NCI-H2171 (cell line): ENCODE measurements around the gene CTNS.

ENCODE experiments used
- DNase-seq: peaks from one replicate; lab custom pipeline; 2025; lab: John Stamatoyannopoulos, UW

CTNS gene

GRCh38 chr17:3636154-3636907 lies at the start of gene CTNS, which contains the start of gene SHPK:
Gene CTNS, plus strand, starts transcription at chr17:3636760. Its CDS starts 3,447 bp downstream, at chr17:3640207.
Gene SHPK, minus strand, starts transcription at chr17:3636250. Its CDS starts 31 bp downstream, at chr17:3636219.
- peak; percentile 94 for DNase-seq

GRCh38 chr17:3589784-3590183 lies 46.8 kb upstream of the CTNS start:
- no peak for DNase-seq

- no peak for DNase-seq
Observed at GRCh38 chr17:3590231-3590630, 46.3 kb upstream of the CTNS start.

GRCh38 chr17:3590768-3591167 lies 45.8 kb upstream of the CTNS start:
- no peak for DNase-seq

- no peak for DNase-seq
Observed at GRCh38 chr17:3592216-3592860, 44.2 kb upstream of the CTNS start.

GRCh38 chr17:3593384-3593783 lies 43.2 kb upstream of the CTNS start:
- DNase-seq = no peak

- no peak for DNase-seq
Observed at GRCh38 chr17:3594051-3594800, 42.3 kb upstream of the CTNS start.

- DNase-seq = no peak
Observed at GRCh38 chr17:3594976-3595375, 41.6 kb upstream of the CTNS start.

GRCh38 chr17:3596804-3597464 lies 39.6 kb upstream of the CTNS start:
- no peak for DNase-seq

- no peak for DNase-seq
Observed at GRCh38 chr17:3598078-3598477, 38.5 kb upstream of the CTNS start.

- no peak for DNase-seq
Observed at GRCh38 chr17:3600529-3601205, 35.9 kb upstream of the CTNS start.

- no peak for DNase-seq
Observed at GRCh38 chr17:3602499-3602898, 34.1 kb upstream of the CTNS start.

- DNase-seq = no peak
Observed at GRCh38 chr17:3603119-3603869, 33.3 kb upstream of the CTNS start.

- DNase-seq = no peak
Observed at GRCh38 chr17:3603870-3604259, 32.7 kb upstream of the CTNS start.

- DNase-seq = no peak
Observed at GRCh38 chr17:3609689-3610088, 26.9 kb upstream of the CTNS start.

GRCh38 chr17:3610523-3610922 lies 26.0 kb upstream of the CTNS start:
- no peak for DNase-seq

GRCh38 chr17:3613124-3613523 lies 23.4 kb upstream of the CTNS start:
- DNase-seq = no peak

GRCh38 chr17:3615160-3615870 lies 21.2 kb upstream of the CTNS start:
- DNase-seq = no peak

GRCh38 chr17:3621146-3621720 lies 15.3 kb upstream of the CTNS start:
- DNase-seq = no peak
